HL-60 (cell line): ENCODE data around the gene PCOLCE2.

Experiments used
- DNase-seq, 2 experiments: peaks; one replicate each; pipeline ENCODE4 v3.0.0-alpha.2; 2010 to 2020; ENCODE audit warnings: low read depth in 1 of 2, low spot score in 1 of 2
- H3K27ac ChIP-seq: fragments of 250-450 bp; sonication (Bioruptor Pico); replicated peaks from 2 replicates; pipeline ENCODE4 v1.5.1; 2020; ENCODE audit warnings: mild to moderate bottlenecking, moderate library complexity
- H3K27me3 ChIP-seq: fragments of 250-450 bp; sonication (Bioruptor Pico); 2 replicates; pipeline ENCODE4 v1.5.1; 2021; ENCODE audit warnings: mild to moderate bottlenecking, moderate library complexity; ENCODE audit not compliant: insufficient read depth, poor library complexity, severe bottlenecking
- H3K4me3 ChIP-seq: replicated peaks from 2 replicates; pipeline ENCODE4 v1.5.1; 2011; ENCODE audit warnings: mild to moderate bottlenecking, control low read depth, low read length; ENCODE audit not compliant: insufficient read depth
- GABPA ChIP-seq: IDR thresholded peaks from 2 replicates; pipeline ENCODE4 v1.6.1; 2012; ENCODE audit warnings: low read depth
- POLR2AphosphoS5 ChIP-seq: IDR thresholded peaks from 2 replicates; pipeline ENCODE4 v1.6.1; 2012; ENCODE audit warnings: low read depth
- SPI1 ChIP-seq: IDR thresholded peaks from 2 replicates; pipeline ENCODE4 v1.6.1; 2012; ENCODE audit warnings: low read depth, mild to moderate bottlenecking, borderline replicate concordance
- TF ChIP-seq, protein P1 (sequence below): IDR thresholded peaks from 2 replicates; pipeline ENCODE4 v1.6.1; 2012; ENCODE audit warnings: low read depth; ENCODE audit not compliant: insufficient replicate concordance
- TF ChIP-seq, protein P2 (sequence below): IDR thresholded peaks from one replicate; pipeline ENCODE4 v1.5.1; 2011; ENCODE audit warnings: low read length, control low read depth, inconsistent platforms; ENCODE audit not compliant: insufficient read depth

Gene PCOLCE2

DNA sequence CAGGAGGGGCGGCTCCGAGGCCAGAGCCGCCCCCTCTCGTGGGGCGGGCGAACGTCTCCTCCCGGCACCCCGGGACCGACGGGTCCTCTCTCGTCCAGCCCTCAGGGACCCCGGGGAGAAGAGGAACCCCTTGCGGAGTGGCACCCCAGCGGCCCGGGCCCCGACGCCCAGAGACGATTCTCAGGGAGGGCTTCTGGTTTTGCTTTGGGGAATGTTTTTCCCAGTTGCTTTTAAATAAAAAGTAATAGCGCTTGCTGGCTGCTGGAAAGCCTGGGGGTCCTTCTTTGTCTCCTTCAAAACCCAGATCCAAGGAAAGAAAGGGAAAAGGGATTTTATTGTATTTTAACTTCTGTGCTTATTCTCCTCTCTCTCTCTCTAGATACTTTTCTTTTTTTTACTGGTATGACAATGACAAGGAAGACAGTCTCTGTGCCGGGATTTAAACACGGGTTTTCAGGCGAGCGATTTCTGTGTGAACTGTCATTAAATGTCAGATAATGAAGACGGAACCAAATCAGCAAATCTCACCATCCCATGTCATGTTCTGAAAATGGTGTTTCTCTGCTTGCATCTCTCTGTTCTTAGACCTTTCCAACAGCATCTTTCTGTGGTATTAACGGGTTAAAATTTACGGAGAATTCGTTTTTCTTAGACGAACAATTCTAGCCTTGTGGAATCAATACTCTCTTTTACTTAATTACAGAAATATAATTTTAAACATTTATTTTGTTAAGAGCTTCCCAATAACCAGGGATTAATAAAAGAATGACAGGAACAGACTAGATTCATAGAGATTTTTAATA is 530 bp upstream of the PCOLCE2 start:
- Histone ChIP-seq H3K27ac (no peak overlapping the region), H3K27me3 (peaks cover 33% of the 10 kb centered on the region), H3K4me3 (peak overlapping the region; percentile 73)
- TF ChIP-seq POLR2AphosphoS5 (no peak), GABPA (no peak), SPI1 (no peak)
- TF ChIP-seq, protein P1, sequence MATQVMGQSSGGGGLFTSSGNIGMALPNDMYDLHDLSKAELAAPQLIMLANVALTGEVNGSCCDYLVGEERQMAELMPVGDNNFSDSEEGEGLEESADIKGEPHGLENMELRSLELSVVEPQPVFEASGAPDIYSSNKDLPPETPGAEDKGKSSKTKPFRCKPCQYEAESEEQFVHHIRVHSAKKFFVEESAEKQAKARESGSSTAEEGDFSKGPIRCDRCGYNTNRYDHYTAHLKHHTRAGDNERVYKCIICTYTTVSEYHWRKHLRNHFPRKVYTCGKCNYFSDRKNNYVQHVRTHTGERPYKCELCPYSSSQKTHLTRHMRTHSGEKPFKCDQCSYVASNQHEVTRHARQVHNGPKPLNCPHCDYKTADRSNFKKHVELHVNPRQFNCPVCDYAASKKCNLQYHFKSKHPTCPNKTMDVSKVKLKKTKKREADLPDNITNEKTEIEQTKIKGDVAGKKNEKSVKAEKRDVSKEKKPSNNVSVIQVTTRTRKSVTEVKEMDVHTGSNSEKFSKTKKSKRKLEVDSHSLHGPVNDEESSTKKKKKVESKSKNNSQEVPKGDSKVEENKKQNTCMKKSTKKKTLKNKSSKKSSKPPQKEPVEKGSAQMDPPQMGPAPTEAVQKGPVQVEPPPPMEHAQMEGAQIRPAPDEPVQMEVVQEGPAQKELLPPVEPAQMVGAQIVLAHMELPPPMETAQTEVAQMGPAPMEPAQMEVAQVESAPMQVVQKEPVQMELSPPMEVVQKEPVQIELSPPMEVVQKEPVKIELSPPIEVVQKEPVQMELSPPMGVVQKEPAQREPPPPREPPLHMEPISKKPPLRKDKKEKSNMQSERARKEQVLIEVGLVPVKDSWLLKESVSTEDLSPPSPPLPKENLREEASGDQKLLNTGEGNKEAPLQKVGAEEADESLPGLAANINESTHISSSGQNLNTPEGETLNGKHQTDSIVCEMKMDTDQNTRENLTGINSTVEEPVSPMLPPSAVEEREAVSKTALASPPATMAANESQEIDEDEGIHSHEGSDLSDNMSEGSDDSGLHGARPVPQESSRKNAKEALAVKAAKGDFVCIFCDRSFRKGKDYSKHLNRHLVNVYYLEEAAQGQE, result no peak
- TF ChIP-seq, protein P2, sequence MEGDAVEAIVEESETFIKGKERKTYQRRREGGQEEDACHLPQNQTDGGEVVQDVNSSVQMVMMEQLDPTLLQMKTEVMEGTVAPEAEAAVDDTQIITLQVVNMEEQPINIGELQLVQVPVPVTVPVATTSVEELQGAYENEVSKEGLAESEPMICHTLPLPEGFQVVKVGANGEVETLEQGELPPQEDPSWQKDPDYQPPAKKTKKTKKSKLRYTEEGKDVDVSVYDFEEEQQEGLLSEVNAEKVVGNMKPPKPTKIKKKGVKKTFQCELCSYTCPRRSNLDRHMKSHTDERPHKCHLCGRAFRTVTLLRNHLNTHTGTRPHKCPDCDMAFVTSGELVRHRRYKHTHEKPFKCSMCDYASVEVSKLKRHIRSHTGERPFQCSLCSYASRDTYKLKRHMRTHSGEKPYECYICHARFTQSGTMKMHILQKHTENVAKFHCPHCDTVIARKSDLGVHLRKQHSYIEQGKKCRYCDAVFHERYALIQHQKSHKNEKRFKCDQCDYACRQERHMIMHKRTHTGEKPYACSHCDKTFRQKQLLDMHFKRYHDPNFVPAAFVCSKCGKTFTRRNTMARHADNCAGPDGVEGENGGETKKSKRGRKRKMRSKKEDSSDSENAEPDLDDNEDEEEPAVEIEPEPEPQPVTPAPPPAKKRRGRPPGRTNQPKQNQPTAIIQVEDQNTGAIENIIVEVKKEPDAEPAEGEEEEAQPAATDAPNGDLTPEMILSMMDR, result no peak
- DNase-seq, result no peak

DNA sequence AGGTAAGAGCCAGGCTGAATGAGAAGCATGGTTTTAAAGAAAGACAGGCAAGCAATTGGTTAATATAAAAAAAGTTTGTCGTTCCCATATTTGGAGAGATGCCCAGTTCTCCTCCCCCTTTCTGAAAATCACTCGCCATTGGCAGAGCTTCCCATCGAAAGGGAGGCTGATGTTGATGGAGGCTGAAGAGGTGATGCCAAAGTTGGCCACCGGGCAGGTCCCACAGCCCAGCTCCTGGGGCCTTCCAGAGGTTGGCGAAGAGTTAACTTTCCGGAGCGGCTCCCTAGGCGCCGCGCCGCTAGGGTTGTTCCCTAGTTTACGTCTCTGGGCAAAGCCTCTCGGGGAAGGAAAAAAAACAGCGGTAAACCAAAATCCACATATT is 793 bp downstream of the PCOLCE2 start:
- TF ChIP-seq POLR2AphosphoS5 (no peak), SPI1 (no peak), GABPA (no peak)
- TF ChIP-seq, protein P2, result no peak
- TF ChIP-seq, protein P1, result no peak
- Histone ChIP-seq H3K4me3 (peak overlapping the region; percentile 73), H3K27me3 (peaks cover 33% of the 10 kb centered on the region), H3K27ac (no peak overlapping the region)
- peak in 1 of 2 experiments; percentile 16 for DNase-seq

DNA sequence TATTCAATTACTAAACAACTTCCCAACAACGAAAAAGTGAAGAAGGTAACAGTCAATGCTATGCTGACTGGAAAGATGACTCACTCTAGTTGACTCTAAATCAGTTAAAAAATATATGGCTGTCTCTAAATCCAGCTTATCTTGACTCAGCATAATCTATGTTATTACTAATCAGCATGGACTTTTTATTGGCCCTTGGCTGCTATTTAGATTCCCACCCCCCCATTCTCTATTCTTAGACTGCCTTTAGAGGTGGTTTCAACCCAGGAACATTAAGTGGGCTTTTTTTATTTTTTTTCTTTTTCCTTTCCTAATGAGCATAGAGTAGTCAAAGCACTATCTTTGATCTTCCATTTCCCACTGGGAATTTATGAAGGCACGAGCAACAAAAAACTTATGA is 1.9 kb downstream of the PCOLCE2 start:
- TF ChIP-seq, protein P2, result no peak
- TF ChIP-seq SPI1 (no peak), GABPA (no peak), POLR2AphosphoS5 (no peak)
- TF ChIP-seq, protein P1, result no peak
- Histone ChIP-seq H3K27ac (no peak overlapping the region), H3K27me3 (peaks cover 33% of the 10 kb centered on the region), H3K4me3 (no peak overlapping the region)
- no peak for DNase-seq
